Measurements from ENCODE around the gene CAVIN2.

Gene CAVIN2

DNA sequence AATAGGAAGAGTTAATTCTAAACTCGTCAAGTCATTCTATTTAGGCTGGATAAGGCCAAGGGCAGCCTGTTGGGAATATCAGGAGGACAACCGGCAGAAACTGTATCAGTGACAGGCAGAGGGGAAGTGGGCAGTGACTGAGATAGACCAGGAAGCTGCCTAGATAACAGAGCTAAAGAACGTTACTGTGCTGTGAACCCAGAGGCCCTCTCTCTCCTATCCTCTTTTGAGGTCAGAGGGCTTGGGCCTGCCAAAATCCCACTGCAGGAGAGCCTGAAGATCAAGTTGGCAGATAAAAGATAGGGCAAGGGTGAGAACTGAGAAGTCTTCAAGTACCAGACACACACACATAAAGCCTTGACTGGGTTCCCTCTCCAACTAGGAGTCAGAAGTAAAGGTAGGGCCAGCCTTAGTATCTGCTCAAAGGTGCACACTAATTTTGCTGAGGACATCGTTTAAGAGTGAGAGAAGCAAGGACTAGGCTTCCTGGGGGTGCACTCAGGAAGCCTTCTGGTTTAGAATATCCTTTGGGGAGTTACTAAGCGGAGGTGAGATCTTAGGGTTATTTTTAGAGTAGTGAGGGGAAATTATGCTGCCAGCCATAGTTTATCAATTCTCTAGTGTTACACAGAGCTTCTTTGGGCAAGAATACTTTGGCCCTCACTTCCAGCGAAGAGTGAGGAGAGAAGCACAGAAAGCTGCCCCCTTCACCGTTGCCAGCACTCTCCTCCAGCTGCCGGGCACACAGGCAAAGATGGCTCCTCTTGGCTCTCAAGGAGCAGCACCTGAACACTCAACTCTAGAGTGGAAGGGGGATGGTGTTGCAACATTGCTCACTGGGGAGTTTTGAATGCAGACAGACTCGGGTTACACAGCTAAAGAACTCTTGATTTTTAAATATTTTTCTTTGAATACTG, 9.8 kb downstream of the CAVIN2 start:
- no peak for DNase-seq

DNA sequence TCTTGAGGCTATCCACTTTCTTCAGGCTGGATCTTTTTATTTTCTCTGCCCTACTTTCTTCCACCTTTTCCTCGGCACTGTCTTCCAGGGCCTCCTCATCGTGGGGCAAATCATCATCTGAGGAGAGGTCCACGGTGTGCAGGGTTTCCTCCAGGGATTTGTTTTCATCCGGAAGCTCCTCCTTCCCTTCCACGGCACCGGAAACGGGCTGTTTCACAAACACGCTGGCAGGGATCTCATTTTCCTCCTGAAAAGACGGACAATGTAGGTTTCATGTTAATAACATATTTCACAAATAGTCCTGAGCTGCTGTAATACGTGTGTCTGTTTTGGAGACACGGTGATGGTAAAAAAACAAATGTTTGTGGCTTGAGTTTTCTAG, 10.4 kb downstream of the CAVIN2 start:
- no peak for DNase-seq

- no peak for DNase-seq
These were observed 11.1 kb downstream of the CAVIN2 start for GRCh38 chr2:191835539-191836350.

DNA sequence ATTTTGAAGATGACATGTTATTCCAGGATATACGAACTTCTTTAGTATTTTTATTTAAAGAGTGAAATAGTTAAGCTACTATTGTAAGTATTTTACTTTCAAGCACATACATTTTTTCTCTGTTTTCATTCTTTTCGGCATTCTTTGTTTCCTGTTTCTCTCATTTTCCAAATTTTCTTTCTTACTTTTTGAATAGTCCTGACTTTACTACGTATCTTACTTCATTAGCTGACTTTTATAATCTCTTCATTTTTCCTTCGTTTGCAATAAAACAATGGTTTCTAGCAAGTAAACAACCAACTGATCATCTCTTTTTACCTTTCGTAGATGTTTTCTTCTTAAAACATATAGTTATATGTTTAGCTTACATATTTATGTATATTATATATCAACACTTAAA, 11.8 kb downstream of the CAVIN2 start:
- no peak for DNase-seq

DNA sequence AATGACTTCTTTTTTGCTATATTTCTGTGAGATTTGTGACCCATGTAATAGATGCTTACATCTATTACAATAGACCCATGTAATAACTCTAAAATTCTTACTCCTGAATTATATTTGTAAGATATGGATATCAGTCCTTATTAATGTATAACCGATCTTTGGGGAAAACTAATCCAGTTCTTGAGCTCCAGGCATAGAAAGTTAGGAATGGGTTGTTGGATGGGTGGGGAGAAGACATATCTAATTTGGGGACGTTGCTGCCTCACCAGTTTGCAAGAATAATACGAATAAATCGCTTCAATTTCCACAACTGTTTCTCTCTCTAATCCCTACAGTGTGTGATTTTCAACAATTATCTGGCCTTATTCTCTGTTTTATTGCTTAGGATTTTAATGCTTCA, 13.5 kb downstream of the CAVIN2 start:
- no peak for DNase-seq

GRCh38 chr2:191832668-191833067, 14.2 kb downstream of the CAVIN2 start:
- no peak for DNase-seq

- no peak for DNase-seq
These were observed 15.4 kb downstream of the CAVIN2 start for GRCh38 chr2:191831410-191831994.

DNA sequence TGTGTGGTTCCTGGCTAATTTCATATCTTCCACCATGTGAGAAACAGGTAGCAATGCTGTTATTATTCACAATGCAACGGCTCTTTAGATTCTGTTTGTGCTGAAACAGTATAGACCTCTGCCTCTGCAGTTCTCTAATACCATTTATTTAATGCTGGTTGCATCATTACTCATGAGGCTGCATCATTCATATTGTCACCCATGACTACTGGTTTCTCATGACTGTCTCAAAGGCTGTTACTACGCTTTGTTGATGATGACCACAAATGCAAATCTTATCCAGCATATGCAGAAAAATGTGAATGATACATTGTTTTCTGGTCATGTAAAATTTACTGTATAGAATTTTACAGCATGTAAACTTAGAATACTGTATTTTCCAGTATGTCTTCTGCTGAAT, 22.5 kb downstream of the CAVIN2 start:
- DNase-seq = no peak

DNA sequence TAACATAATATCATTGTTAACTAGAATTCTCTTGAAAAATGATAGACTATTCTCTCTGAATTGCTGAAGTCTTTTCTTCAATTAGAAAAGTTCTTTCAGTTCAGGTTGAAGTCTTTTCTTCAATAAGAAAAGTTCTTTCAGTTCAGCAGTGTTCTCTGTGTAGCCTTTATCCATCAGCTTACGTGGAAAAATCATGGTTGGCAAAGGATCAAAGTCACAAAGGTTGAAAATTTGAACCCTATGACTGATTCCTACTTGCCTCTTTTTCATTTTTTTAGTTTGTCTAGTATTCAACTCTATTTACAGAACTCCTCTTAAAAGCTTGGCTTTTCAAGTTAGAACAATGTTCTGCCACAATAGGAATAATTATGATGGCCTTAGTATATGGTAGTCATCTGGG, 25.8 kb downstream of the CAVIN2 start:
- DNase-seq = no peak

GRCh38 chr2:191818725-191819350, 28.1 kb downstream of the CAVIN2 start:
- no peak for DNase-seq

DNA sequence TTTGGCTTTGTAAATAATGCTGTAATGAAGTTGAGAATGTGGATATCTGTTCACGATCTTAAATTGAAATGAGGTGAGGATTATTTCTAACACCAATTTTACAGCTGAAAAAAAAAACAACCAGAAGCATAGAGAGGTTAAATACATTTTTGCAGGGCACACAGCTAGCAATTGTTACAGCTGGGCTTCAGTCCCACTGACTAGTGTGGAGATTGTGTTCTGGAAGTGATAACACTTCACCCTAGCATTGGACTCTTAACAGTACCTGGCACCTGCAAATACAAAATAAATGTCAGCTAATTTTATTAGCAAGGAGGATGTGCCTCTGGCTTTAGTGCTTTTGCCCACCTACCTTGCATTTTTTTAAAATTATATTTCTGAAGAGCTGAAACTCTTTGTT, 28.8 kb downstream of the CAVIN2 start:
- DNase-seq = no peak

DNA sequence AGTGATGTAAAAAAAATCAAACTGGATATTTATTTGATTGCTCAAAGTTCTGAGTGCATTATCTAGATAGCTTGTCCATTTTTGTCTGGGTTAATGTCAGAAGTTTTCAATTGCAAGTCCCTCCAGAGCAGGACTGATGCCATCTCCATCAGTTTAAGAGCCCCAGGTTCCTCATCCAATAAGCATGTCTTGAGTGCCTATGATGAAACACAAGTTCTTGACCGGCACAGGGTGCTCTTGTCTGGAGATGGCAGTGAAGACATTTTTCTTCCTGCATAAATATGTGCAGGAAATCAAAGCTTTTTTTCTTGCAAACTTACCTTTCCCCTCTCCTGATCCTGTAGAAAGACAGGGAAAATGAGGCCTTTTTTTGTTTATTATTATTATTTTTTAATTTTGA, 31.9 kb downstream of the CAVIN2 start:
- no peak for DNase-seq

DNA sequence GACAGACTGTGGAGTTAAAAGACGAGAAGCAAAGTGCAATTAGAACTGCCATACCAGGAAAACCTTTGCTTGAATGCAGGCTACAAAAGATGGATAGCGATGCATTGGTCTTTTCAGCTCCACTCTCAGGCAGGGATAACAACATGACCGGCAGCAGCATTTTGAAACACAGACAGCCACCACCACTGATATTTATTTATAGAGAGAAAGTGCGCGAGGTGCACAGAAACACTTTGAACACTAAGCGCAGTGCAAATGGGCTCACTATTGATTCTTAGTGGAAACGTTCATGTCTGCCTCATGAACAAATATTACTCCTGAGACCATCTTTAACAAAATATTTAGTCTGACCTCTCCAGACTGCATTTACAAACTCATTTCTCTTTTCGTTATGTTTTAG, 32.9 kb downstream of the CAVIN2 start:
- DNase-seq = no peak

DNA sequence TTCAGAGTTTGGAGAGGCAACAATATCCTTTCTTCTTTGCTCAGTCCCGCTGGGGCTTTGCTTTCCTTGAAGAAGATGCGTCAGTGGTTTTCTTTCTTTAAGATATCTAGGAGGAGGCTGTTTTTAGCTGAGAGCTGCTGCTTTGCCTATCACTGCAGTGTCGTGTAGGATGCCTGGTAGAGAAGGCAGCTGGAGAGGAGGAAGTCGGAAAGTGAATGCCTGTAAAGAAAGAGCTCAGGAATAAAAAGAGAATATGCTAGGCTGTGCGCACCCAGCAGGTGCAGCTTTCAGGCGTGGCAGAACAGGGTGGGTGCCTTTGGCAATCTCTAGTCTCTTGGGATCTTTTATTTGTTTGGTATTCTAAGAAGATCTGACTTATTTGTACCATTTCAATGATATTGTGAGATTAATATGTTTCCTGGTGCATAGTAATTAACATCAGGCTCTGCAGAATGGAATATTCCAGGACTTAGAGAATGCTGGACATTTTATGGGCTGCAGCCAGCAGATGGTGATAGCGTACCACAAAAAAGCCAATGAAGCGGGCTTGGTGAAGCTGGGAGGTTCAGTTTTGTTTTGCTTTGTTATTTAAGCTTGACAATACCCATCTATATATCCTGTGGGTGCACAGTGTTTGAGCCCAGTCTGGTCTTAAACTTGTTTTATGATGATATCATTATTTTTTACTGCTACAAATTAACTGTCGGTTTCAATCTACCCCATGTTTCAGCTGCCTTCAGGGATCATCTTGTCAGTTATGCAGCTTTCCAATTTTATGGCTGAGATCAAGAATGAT, 34.9 kb downstream of the CAVIN2 start:
- DNase-seq = peak; percentile 16

DNA sequence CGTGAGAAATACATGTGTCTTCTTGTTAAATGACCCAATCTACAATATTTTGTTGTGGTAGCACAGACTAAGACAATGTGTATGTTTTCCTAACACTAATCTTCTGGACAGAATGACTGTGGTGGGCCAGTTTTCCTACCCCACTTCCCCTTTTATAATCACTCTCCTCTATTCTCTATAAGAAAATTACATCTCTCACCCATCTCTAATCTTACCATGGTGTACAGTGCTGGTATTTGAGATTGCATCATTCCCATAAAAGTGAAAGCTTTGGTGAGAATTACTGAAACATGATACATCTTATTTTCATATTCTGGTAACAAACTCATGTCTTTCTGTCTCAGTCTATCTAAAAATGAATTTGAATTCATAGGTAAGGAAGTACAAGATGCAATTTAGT, 40.5 kb downstream of the CAVIN2 start:
- DNase-seq = no peak

DNA sequence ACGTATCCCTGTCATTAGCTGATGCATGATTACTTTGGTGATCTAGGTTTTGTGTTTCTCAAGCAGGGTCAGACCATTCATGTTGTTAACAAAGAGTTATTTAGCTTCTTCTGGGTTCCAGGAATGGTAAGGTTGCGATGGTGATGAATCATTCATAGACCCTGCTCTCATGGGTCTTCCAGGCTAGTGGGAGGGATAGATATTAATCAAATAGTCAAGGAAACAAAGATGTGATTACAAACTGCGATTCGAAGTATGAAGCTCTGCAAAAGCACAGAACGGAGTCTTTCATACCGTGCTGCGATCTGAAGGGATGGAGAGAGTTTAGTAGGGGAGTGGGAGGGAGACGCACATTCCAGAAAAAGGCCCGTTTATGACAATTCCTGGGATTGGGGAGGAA, 42.1 kb downstream of the CAVIN2 start:
- no peak for DNase-seq

GRCh38 chr2:191803007-191803406, 43.9 kb downstream of the CAVIN2 start:
- DNase-seq = no peak

DNA sequence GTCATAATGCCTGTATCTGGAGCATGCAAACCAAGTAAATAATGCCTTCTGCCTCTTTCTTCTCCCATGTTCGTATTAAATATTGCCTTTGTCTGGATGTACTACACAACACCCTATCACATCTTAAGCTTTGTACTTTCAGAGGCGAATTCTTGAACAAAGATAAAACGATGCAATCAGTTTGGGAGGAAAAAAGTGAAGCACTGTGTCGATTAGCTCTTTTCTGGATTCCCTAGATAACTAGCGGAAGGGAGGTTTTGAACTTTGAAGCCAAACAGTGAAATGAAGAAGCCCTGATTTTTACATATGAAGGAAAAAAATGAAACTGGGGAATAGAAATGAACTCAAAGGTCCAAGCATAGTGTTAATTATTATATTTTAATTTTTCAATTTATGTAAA, 44.7 kb downstream of the CAVIN2 start:
- DNase-seq = no peak

DNA sequence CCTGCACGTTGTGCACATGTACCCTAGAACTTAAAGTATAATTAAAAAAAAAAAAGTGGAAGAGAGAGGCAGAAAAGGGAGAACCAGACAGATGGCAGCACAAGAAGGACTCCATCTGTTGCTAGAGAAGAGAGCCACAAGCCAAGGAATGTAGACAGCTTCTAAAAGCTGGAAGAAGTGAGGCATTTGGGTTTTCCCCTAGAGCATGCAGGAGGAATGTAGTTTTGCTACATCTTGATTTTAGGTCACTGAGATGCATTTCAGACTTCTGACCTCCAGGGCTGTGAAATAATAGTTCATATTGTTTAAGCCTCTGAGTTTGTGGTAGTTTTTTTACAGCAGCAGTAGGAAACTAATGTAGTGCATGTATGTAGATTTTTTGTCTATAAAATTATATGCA, 46.0 kb downstream of the CAVIN2 start:
- DNase-seq = no peak

- no peak for DNase-seq
These were observed 47.4 kb downstream of the CAVIN2 start for GRCh38 chr2:191799526-191799925.

DNA sequence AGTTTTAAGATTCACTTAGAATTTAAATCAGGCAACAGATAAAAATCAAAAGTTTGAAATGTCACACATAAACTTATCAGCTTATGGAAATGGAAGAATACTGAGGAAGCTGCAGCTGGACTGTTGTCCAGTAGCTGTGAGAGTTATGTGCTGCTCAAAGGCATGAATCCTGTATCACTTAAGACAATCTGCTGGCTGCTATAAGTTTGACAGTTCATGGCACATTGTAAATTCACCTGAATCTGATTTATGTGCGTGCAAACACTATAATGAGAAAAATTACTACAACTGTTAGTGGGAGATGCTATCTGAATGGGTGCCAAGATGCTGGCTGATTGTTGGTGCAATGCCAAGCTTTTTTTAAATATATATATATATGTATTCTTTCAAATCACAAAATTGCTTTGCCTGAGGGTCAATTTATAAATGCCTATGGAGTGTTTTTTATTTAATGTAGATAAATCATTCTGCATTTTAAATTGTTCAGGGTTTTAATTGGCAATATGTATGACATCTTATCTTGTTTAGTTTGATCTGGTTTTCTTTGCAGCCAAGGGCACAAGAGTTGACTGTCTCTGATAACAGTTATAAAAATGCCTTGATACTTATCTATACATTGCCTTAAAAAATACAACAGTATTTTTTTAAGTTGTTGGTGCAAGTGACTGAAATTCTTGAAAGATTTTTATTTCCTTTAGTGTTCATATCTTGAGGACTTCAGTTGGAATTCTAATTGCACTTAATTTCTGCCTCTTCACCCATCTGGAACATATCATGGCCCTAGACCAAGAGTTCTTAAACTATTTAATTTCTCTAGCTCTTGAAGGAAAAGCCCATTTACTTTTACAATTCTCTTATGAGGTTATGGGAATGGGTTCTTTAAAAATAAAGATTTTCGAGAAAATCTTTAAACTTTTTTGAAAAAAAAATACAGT, 48.7 kb downstream of the CAVIN2 start:
- no peak for DNase-seq

Measured in activated CD4-positive, alpha-beta T cell treated with anti-CD3 and anti-CD28 coated beads, Interleukin-2, amount 50 U/mL, for 1 hour (primary cell).